Upper lobe of right lung (tissue), 1 donor: ENCODE results near the gene SHPK. TPM values are rescaled to one million over a fixed set of nuclear protein-coding genes. Genes with fewer than 3 reads are reported as not detected.

Experiments used
- ATAC-seq: fragments of 200-7000 bp; cut with Tn5 transposase; one replicate; pipeline ENCODE4 v1.9.1; 2020; ENCODE audit warnings: mild to moderate bottlenecking, moderate library complexity
- DNase-seq: peaks from one replicate; pipeline ENCODE4 v3.0.0-alpha.2; 2020
- H3K27ac ChIP-seq: fragments of 200-600 bp; one replicate; pipeline ENCODE4 v1.8.0; 2022
- H3K27me3 ChIP-seq: fragments of 200-600 bp; one replicate; pipeline ENCODE4 v1.8.0; 2022; ENCODE audit warnings: mild to moderate bottlenecking
- H3K36me3 ChIP-seq: fragments of 200-600 bp; one replicate; pipeline ENCODE4 v1.8.0; 2022
- H3K4me1 ChIP-seq: fragments of 200-600 bp; one replicate; pipeline ENCODE4 v1.8.0; 2022
- H3K4me3 ChIP-seq: fragments of 200-600 bp; one replicate; pipeline ENCODE4 v1.8.0; 2022; ENCODE audit warnings: mild to moderate bottlenecking
- H3K9me3 ChIP-seq: fragments of 200-600 bp; one replicate; pipeline ENCODE4 v1.8.0; 2022
- intact Hi-C: fragments of 100-400 bp; cut with DNase I; formaldehyde crosslinking; loops from one replicate; pipeline ENCODE4 v1.11.0; 2022
- total RNA-seq: library from RNA; stranded (reverse); fragmentation: NEBNext Ultra II Directional; extraction: Animal tissue kit (Norgen Biotek cat#: 25700); gene quantifications from one replicate; pipeline ENCODE4 v1.2.1, GENCODE V29; 2021
- TF ChIP-seq, protein P1 (sequence below): fragments of 200-600 bp; IDR thresholded peaks from one replicate; pipeline ENCODE4 v1.8.0; 2022; ENCODE audit warnings: antibody characterized with exemption
- donor health status: DM: no; HTN: yes; CAD: no; lungs with severe emphysema.

SHPK gene
- total RNA-seq, 1 donor from 2014 or later: 10.4 TPM

DNA sequence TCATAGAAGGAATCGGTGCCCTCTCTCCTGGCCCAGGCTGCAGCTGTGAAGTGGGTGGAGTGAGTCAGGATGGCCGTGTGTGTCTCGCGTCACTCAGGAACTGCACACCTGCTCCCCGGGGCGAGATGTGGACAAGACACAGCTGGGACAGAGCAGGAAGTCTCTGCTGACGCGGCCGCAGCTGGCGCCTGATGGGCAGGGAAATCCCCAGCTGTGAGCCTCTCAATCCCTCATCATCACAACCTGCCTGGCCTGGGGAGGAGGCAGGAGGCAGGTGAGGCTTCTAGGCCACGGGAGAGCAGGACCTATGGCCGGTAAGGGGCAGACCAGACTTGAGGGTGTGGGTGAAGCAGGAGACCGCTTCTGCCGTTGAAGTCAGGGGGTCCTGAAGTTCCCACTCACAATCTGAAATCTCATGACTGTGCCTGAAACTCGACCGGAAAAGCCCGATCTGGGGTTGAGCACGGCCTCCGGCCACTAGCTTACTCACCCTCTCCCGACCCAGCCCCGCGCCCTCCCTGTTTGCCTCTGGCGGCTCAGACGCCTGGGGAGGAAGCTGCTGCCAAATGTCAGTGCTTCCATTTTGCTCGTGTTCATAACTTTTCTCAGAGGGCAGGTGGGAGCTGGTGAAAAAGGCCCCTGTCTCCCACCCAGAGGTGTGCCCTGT is 77.3 kb downstream of the SHPK start:
- peaks cover 14% of the 10 kb centered on the region for H3K27me3 ChIP-seq
- no peaks in the 10 kb centered on the region for H3K4me1 ChIP-seq
- no peak overlapping the region for H3K27ac ChIP-seq
- DNase-seq: no peak
- intact Hi-C loops: no loop called here
- no peaks in the 10 kb centered on the region for H3K36me3 ChIP-seq
- H3K9me3 ChIP-seq: no peaks in the 10 kb centered on the region
- H3K4me3 ChIP-seq: no peak overlapping the region
- no peak for ATAC-seq
- TF ChIP-seq, protein P1, sequence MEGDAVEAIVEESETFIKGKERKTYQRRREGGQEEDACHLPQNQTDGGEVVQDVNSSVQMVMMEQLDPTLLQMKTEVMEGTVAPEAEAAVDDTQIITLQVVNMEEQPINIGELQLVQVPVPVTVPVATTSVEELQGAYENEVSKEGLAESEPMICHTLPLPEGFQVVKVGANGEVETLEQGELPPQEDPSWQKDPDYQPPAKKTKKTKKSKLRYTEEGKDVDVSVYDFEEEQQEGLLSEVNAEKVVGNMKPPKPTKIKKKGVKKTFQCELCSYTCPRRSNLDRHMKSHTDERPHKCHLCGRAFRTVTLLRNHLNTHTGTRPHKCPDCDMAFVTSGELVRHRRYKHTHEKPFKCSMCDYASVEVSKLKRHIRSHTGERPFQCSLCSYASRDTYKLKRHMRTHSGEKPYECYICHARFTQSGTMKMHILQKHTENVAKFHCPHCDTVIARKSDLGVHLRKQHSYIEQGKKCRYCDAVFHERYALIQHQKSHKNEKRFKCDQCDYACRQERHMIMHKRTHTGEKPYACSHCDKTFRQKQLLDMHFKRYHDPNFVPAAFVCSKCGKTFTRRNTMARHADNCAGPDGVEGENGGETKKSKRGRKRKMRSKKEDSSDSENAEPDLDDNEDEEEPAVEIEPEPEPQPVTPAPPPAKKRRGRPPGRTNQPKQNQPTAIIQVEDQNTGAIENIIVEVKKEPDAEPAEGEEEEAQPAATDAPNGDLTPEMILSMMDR: no peak

Other genes starting within 250 kb of the SHPK start
- not detected for gene OR3A2, start 249.9 kb downstream of the SHPK start, total RNA-seq
- gene OR1E1, start 237.8 kb downstream of the SHPK start, total RNA-seq: not detected
- gene OR3A3, start 224.9 kb downstream of the SHPK start, total RNA-seq: not detected
- gene OR1E2, start 202.4 kb downstream of the SHPK start, total RNA-seq: not detected
- 0.75 TPM for gene SPATA22, start 164.4 kb downstream of the SHPK start, total RNA-seq
- 8.2 TPM for gene ASPA, start 160.3 kb downstream of the SHPK start, total RNA-seq
- gene TRPV3, start 78.4 kb downstream of the SHPK start, total RNA-seq: 0.26 TPM
- gene TRPV1, start 26.8 kb downstream of the SHPK start, total RNA-seq: 2.9 TPM
- 23.3 TPM for gene CTNS, start 510 bp upstream of the SHPK start, total RNA-seq
- 108 TPM for gene TAX1BP3, start 32.3 kb upstream of the SHPK start, total RNA-seq
- 28.6 TPM for gene EMC6, start 32.6 kb upstream of the SHPK start, total RNA-seq
- 1.6 TPM for gene P2RX5, start 59.9 kb upstream of the SHPK start, total RNA-seq
- 0.41 TPM for gene HASPIN, start 87.7 kb upstream of the SHPK start, total RNA-seq
- gene ITGAE, start 164.9 kb upstream of the SHPK start, total RNA-seq: 24.2 TPM
- gene NCBP3, start 210.0 kb upstream of the SHPK start, total RNA-seq: 34.9 TPM